ENCODE results near the gene SPINT2. TPM values are rescaled to one million over a fixed set of nuclear protein-coding genes. Genes with fewer than 3 reads are reported as not detected.

The SPINT2 gene
- total and polyA plus RNA-seq, 2 of the 13 experiments (the other 11 are each of a cell fraction or from before 2014, with no cell fraction given) = 0.31 to 0.77 TPM

DNA sequence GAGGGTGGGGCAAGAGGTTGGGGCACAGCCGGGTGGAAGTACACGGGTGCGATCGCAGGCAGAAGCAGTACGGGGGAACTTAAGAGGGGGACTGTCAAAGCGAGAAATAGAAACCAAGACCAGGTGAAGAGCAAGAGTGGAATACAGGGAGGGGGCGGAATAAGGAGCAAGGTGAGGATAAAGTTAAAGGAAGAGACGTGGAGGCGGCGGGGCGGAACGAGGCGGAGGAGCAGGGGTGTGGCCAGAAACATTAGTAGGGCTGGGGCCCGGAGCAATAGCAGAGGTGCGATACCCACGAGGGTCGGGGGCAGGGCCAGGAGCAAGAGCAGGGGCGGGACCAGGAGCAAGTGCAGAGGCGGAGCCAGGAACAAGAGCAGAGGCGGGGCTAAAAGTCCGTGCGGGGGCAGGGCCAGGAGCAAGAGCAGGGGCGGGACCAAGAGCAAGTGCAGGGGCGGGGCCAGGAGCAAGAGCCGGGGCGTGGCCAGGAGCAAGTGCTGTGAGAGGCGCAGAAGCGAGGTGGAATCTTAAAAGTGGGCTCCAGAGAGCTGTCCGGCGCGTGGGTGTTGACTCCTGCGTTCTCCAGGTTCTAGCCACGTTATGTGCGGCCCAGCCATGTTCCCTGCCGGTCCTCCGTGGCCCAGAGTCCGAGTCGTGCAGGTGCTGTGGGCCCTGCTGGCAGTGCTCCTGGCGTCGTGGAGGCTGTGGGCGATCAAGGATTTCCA is 72.4 kb downstream of the SPINT2 start (continued):
- TF ChIP-seq, protein P1, sequence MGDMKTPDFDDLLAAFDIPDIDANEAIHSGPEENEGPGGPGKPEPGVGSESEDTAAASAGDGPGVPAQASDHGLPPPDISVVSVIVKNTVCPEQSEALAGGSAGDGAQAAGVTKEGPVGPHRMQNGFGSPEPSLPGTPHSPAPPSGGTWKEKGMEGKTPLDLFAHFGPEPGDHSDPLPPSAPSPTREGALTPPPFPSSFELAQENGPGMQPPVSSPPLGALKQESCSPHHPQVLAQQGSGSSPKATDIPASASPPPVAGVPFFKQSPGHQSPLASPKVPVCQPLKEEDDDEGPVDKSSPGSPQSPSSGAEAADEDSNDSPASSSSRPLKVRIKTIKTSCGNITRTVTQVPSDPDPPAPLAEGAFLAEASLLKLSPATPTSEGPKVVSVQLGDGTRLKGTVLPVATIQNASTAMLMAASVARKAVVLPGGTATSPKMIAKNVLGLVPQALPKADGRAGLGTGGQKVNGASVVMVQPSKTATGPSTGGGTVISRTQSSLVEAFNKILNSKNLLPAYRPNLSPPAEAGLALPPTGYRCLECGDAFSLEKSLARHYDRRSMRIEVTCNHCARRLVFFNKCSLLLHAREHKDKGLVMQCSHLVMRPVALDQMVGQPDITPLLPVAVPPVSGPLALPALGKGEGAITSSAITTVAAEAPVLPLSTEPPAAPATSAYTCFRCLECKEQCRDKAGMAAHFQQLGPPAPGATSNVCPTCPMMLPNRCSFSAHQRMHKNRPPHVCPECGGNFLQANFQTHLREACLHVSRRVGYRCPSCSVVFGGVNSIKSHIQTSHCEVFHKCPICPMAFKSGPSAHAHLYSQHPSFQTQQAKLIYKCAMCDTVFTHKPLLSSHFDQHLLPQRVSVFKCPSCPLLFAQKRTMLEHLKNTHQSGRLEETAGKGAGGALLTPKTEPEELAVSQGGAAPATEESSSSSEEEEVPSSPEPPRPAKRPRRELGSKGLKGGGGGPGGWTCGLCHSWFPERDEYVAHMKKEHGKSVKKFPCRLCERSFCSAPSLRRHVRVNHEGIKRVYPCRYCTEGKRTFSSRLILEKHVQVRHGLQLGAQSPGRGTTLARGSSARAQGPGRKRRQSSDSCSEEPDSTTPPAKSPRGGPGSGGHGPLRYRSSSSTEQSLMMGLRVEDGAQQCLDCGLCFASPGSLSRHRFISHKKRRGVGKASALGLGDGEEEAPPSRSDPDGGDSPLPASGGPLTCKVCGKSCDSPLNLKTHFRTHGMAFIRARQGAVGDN (CRISPR knock-in tag; IDR thresholded peaks at IDR 0.05) = peak; percentile 56
- TF ChIP-seq KDM2A (CRISPR knock-in tag; IDR thresholded peaks at IDR 0.05; ENCODE audit: borderline replicate concordance, low read depth) (peak; percentile 28; the same call in 1 of the 2 replicates), ZFP36L2 (CRISPR knock-in tag; IDR thresholded peaks at IDR 0.05) (no peak), MYC (CRISPR knock-in tag; IDR thresholded peaks at IDR 0.05; ENCODE audit: borderline replicate concordance) (peak; percentile 23; the same call in 1 of the 2 replicates), ZBTB7B (CRISPR knock-in tag; IDR thresholded peaks at IDR 0.05) (no peak), ZNF850 (CRISPR knock-in tag; conservative IDR thresholded peaks at IDR 0.05) (no peak), ZNF75D (CRISPR knock-in tag; IDR thresholded peaks at IDR 0.05; ENCODE audit: borderline replicate concordance) (no peak), DPF2 (CRISPR knock-in tag; IDR thresholded peaks at IDR 0.05; ENCODE audit: borderline replicate concordance, low read depth) (no peak), ZC3H4 (CRISPR knock-in tag; IDR thresholded peaks at IDR 0.05; ENCODE audit: borderline replicate concordance) (no peak), SMYD3 (CRISPR knock-in tag; IDR thresholded peaks at IDR 0.05) (peak; percentile 63; the same call in 1 of the 2 replicates), CENPX (CRISPR knock-in tag; IDR thresholded peaks at IDR 0.05) (no peak), ZNF17 (CRISPR knock-in tag; IDR thresholded peaks at IDR 0.05) (no peak), MIXL1 (CRISPR knock-in tag; IDR thresholded peaks at IDR 0.05) (no peak), SAP130 (CRISPR knock-in tag; IDR thresholded peaks at IDR 0.05; ENCODE audit: low read depth) (no peak), IKZF1 (IDR thresholded peaks at IDR 0.05) (no peak), ZNF251 (CRISPR knock-in tag; IDR thresholded peaks at IDR 0.05) (no peak), MAFK (conservative IDR thresholded peaks at IDR 0.05 in 1 of 2, IDR thresholded peaks at IDR 0.05 in 1 of 2; ENCODE audit: low read length in 2 of 2) (no peak), XRCC5 (optimal IDR thresholded peaks at IDR 0.05; ENCODE audit: low read length) (peak; percentile 15), KMT2B (CRISPR knock-in tag; IDR thresholded peaks at IDR 0.05) (no peak), GATA4 (IDR thresholded peaks at IDR 0.05; ENCODE audit: borderline replicate concordance, low read depth) (no peak), TARDBP (CRISPR knock-in tag; IDR thresholded peaks at IDR 0.05) (peak; percentile 65; the same call in 1 of the 2 replicates)
- TF ChIP-seq, protein P2, sequence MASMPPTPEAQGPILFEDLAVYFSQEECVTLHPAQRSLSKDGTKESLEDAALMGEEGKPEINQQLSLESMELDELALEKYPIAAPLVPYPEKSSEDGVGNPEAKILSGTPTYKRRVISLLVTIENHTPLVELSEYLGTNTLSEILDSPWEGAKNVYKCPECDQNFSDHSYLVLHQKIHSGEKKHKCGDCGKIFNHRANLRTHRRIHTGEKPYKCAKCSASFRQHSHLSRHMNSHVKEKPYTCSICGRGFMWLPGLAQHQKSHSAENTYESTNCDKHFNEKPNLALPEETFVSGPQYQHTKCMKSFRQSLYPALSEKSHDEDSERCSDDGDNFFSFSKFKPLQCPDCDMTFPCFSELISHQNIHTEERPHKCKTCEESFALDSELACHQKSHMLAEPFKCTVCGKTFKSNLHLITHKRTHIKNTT (CRISPR knock-in tag; IDR thresholded peaks at IDR 0.05) = no peak
- TF ChIP-seq, protein P3, sequence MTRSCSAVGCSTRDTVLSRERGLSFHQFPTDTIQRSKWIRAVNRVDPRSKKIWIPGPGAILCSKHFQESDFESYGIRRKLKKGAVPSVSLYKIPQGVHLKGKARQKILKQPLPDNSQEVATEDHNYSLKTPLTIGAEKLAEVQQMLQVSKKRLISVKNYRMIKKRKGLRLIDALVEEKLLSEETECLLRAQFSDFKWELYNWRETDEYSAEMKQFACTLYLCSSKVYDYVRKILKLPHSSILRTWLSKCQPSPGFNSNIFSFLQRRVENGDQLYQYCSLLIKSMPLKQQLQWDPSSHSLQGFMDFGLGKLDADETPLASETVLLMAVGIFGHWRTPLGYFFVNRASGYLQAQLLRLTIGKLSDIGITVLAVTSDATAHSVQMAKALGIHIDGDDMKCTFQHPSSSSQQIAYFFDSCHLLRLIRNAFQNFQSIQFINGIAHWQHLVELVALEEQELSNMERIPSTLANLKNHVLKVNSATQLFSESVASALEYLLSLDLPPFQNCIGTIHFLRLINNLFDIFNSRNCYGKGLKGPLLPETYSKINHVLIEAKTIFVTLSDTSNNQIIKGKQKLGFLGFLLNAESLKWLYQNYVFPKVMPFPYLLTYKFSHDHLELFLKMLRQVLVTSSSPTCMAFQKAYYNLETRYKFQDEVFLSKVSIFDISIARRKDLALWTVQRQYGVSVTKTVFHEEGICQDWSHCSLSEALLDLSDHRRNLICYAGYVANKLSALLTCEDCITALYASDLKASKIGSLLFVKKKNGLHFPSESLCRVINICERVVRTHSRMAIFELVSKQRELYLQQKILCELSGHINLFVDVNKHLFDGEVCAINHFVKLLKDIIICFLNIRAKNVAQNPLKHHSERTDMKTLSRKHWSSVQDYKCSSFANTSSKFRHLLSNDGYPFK (CRISPR knock-in tag; IDR thresholded peaks at IDR 0.05; ENCODE audit: borderline replicate concordance) = peak; percentile 29; the same call in 1 of the 2 replicates
